Activated CD4-positive, alpha-beta T cell treated with anti-CD3 and anti-CD28 coated beads for 36 hours (primary cell): ENCODE data around the gene SDHB. TPM values are rescaled to one million over a fixed set of nuclear protein-coding genes. Genes with fewer than 3 reads are reported as not detected.
A peak's percentile ranks its signal among the peaks of the same experiment; 100 is the strongest.

Source experiments
- ATAC-seq: fragments of 200-7000 bp; cut with Tn5 transposase; one replicate; pipeline ENCODE4 v1.10.0; 2021; ENCODE audit warnings: mild to moderate bottlenecking, moderate library complexity
- CTCF ChIA-PET: fragments of 350-600 bp; sonication (Branson Sonifier 250); formaldehyde crosslinking; loops from one replicate; lab custom pipeline; 2021; ENCODE audit warnings: antibody characterized with exemption; lab: Charles Lee
- POLR2A ChIA-PET: fragments of 350-600 bp; sonication (Branson Sonifier 250); formaldehyde crosslinking; loops from one replicate; lab custom pipeline; 2021; ENCODE audit warnings: antibody characterized with exemption, inconsistent platforms; lab: Charles Lee
- DNase-seq: peaks from one replicate; pipeline ENCODE4 v3.0.0-alpha.2; 2020
- H3K27ac Mint-ChIP-seq: one replicate; pipeline ENCODE4 v1.8.0; 2021; ENCODE audit warnings: mixed read lengths
- H3K27me3 Mint-ChIP-seq: one replicate; pipeline ENCODE4 v1.8.0; 2021; ENCODE audit warnings: mixed read lengths
- H3K36me3 Mint-ChIP-seq: one replicate; pipeline ENCODE4 v1.8.0; 2021; ENCODE audit warnings: low read depth, mixed read lengths
- H3K4me1 Mint-ChIP-seq: one replicate; pipeline ENCODE4 v1.8.0; 2021; ENCODE audit warnings: mixed read lengths
- H3K4me3 Mint-ChIP-seq: one replicate; pipeline ENCODE4 v1.8.0; 2021; ENCODE audit warnings: mild to moderate bottlenecking, moderate library complexity, mixed read lengths
- H3K9me3 Mint-ChIP-seq: one replicate; pipeline ENCODE4 v1.8.0; 2021; ENCODE audit warnings: low read depth, mixed read lengths
- intact Hi-C, 2 experiments: fragments of 100-400 bp; cut with DNase I in 1 of 2; cut with micrococcal nuclease in 1 of 2; formaldehyde crosslinking; loops; one replicate each; pipeline versions ENCODE4 v1.14.2 to v1.15.1; 2022 to 2024; cut with DNase I, micrococcal nuclease
- total RNA-seq, 2 experiments: library from RNA; stranded (reverse); gene quantifications; one replicate each; pipeline ENCODE4 v1.2.3, GENCODE V29; 2021

SDHB gene
- total RNA-seq, 2 experiments from 2014 or later: 132 to 149 TPM

GRCh38 chr1:17091252-17091651 is 37.4 kb upstream of the SDHB start:
- Mint-ChIP-seq H3K4me3 (no peak overlapping the region), H3K9me3 (no peaks in the 10 kb centered on the region), H3K27ac (no peak overlapping the region), H3K4me1 (no peaks in the 10 kb centered on the region), H3K27me3 (peaks cover 6% of the 10 kb centered on the region), H3K36me3 (no peaks in the 10 kb centered on the region)
- DNase-seq (no peak), ATAC-seq (no peak)
- ChIA-PET CTCF (interaction anchor here (0.6 kb wide), 2 partner anchors 139 to 1620 kb away, joined by 3 read pairs; no protein-coding TSS in a partner anchor), POLR2A (no interaction called here)
- intact Hi-C loops: no loop called here

GRCh38 chr1:17089506-17089905 is 35.7 kb upstream of the SDHB start:
- ATAC-seq (no peak), DNase-seq (no peak)
- no peaks in the 10 kb centered on the region for H3K36me3 Mint-ChIP-seq
- intact Hi-C loops: no loop called here
- ChIA-PET POLR2A (no interaction called here), CTCF (interaction anchor here (0.6 kb wide), 1 partner anchor 8 kb away, joined by 3 read pairs; no protein-coding TSS in a partner anchor)
- no peaks in the 10 kb centered on the region for H3K9me3 Mint-ChIP-seq
- H3K27me3 Mint-ChIP-seq: no peaks in the 10 kb centered on the region
- H3K27ac Mint-ChIP-seq: no peak overlapping the region
- no peak overlapping the region for H3K4me3 Mint-ChIP-seq
- no peaks in the 10 kb centered on the region for H3K4me1 Mint-ChIP-seq

- no peaks in the 10 kb centered on the region for H3K4me1 Mint-ChIP-seq
- ChIA-PET CTCF (no interaction called here), POLR2A (no interaction called here)
- no peak overlapping the region for H3K27ac Mint-ChIP-seq
- H3K9me3 Mint-ChIP-seq: no peaks in the 10 kb centered on the region
- peak; percentile 9 for DNase-seq
- H3K36me3 Mint-ChIP-seq: no peaks in the 10 kb centered on the region
- H3K27me3 Mint-ChIP-seq: no peaks in the 10 kb centered on the region
- intact Hi-C loops: no loop called here
- H3K4me3 Mint-ChIP-seq: no peak overlapping the region
- no peak for ATAC-seq
Observed at GRCh38 chr1:17086751-17087150, 32.9 kb upstream of the SDHB start.

GRCh38 chr1:17084787-17085186 is 31.0 kb upstream of the SDHB start:
- H3K27ac Mint-ChIP-seq: no peak overlapping the region
- ATAC-seq: no peak
- H3K36me3 Mint-ChIP-seq: no peaks in the 10 kb centered on the region
- intact Hi-C loops: no loop called here
- no peaks in the 10 kb centered on the region for H3K27me3 Mint-ChIP-seq
- H3K4me3 Mint-ChIP-seq: no peak overlapping the region
- H3K4me1 Mint-ChIP-seq: no peaks in the 10 kb centered on the region
- no peak for DNase-seq
- no peaks in the 10 kb centered on the region for H3K9me3 Mint-ChIP-seq
- ChIA-PET CTCF (interaction anchor here (0.7 kb wide), 2 partner anchors 8 to 31 kb away, joined by 3 to 4 read pairs; no protein-coding TSS in a partner anchor), POLR2A (no interaction called here)

GRCh38 chr1:17082761-17083160 is 28.9 kb upstream of the SDHB start:
- no peaks in the 10 kb centered on the region for H3K36me3 Mint-ChIP-seq
- CTCF ChIA-PET: no interaction called here

GRCh38 chr1:17081439-17081838 is 27.6 kb upstream of the SDHB start:
- Mint-ChIP-seq H3K36me3 (no peaks in the 10 kb centered on the region), H3K4me1 (no peaks in the 10 kb centered on the region), H3K4me3 (no peak overlapping the region), H3K27ac (no peak overlapping the region), H3K27me3 (no peaks in the 10 kb centered on the region), H3K9me3 (no peaks in the 10 kb centered on the region)
- ATAC-seq (no peak), DNase-seq (no peak)
- ChIA-PET CTCF (interaction anchor here (0.6 to 1.7 kb wide), 3 partner anchors 9 to 25 kb away, joined by 3 to 5 read pairs (median 3); no protein-coding TSS in a partner anchor), POLR2A (no interaction called here)
- intact Hi-C loops: no loop called here

More at GRCh38 chr1:17082761-17083160, 28.9 kb upstream of the SDHB start:
- Mint-ChIP-seq H3K27ac (no peak overlapping the region), H3K4me1 (no peaks in the 10 kb centered on the region), H3K9me3 (no peaks in the 10 kb centered on the region), H3K27me3 (no peaks in the 10 kb centered on the region), H3K4me3 (no peak overlapping the region)
- no peak for ATAC-seq
- intact Hi-C loops: no loop called here
- POLR2A ChIA-PET: no interaction called here
- no peak for DNase-seq

GRCh38 chr1:17080880-17081279 is 27.0 kb upstream of the SDHB start:
- no peaks in the 10 kb centered on the region for H3K4me1 Mint-ChIP-seq
- CTCF ChIA-PET: interaction anchor here (0.6 to 1.7 kb wide), 3 partner anchors 9 to 25 kb away, joined by 3 to 5 read pairs (median 3); no protein-coding TSS in a partner anchor
- POLR2A ChIA-PET: no interaction called here
- no peak overlapping the region for H3K27ac Mint-ChIP-seq
- no peak overlapping the region for H3K4me3 Mint-ChIP-seq
- intact Hi-C loops: no loop called here
- DNase-seq (no peak), ATAC-seq (no peak)
- H3K27me3 Mint-ChIP-seq: no peaks in the 10 kb centered on the region
- H3K36me3 Mint-ChIP-seq: no peaks in the 10 kb centered on the region
- no peaks in the 10 kb centered on the region for H3K9me3 Mint-ChIP-seq

GRCh38 chr1:17080085-17080759 is 26.4 kb upstream of the SDHB start:
- no peaks in the 10 kb centered on the region for H3K9me3 Mint-ChIP-seq
- no peak overlapping the region for H3K27ac Mint-ChIP-seq
- ATAC-seq (no peak), DNase-seq (no peak)
- ChIA-PET CTCF (interaction anchor here (0.6 to 1.7 kb wide), 2 partner anchors 9 to 15 kb away, joined by 3 to 5 read pairs; no protein-coding TSS in a partner anchor), POLR2A (no interaction called here)
- H3K36me3 Mint-ChIP-seq: no peaks in the 10 kb centered on the region
- H3K4me3 Mint-ChIP-seq: no peak overlapping the region
- H3K4me1 Mint-ChIP-seq: no peaks in the 10 kb centered on the region
- intact Hi-C loops: no loop called here
- no peaks in the 10 kb centered on the region for H3K27me3 Mint-ChIP-seq

- Mint-ChIP-seq H3K27me3 (no peaks in the 10 kb centered on the region), H3K4me3 (no peak overlapping the region), H3K36me3 (no peaks in the 10 kb centered on the region), H3K27ac (no peak overlapping the region), H3K4me1 (no peaks in the 10 kb centered on the region), H3K9me3 (no peaks in the 10 kb centered on the region)
- DNase-seq (no peak), ATAC-seq (no peak)
- POLR2A ChIA-PET: no interaction called here
- CTCF ChIA-PET: interaction anchor here (0.6 kb wide), 1 partner anchor 14 kb away, joined by 3 read pairs; no protein-coding TSS in a partner anchor
- intact Hi-C loops: no loop called here
Observed at GRCh38 chr1:17078991-17079868, 25.4 kb upstream of the SDHB start.

- ChIA-PET CTCF (interaction anchor here (0.9 to 1.4 kb wide), 6 partner anchors 10 to 169 kb away, joined by 3 to 4 read pairs (median 3); no protein-coding TSS in a partner anchor), POLR2A (no interaction called here)
- Mint-ChIP-seq H3K27ac (no peak overlapping the region), H3K27me3 (no peaks in the 10 kb centered on the region), H3K4me1 (no peaks in the 10 kb centered on the region), H3K36me3 (no peaks in the 10 kb centered on the region), H3K9me3 (no peaks in the 10 kb centered on the region), H3K4me3 (no peak overlapping the region)
- intact Hi-C loops: no loop called here
- ATAC-seq (peak; percentile 39), DNase-seq (peak; percentile 48)
Observed at GRCh38 chr1:17075470-17076255, 21.8 kb upstream of the SDHB start.

GRCh38 chr1:17071794-17072193 is 18.0 kb upstream of the SDHB start:
- DNase-seq (no peak), ATAC-seq (no peak)
- Mint-ChIP-seq H3K27ac (no peak overlapping the region), H3K27me3 (no peaks in the 10 kb centered on the region), H3K4me3 (no peak overlapping the region), H3K36me3 (no peaks in the 10 kb centered on the region), H3K4me1 (no peaks in the 10 kb centered on the region), H3K9me3 (no peaks in the 10 kb centered on the region)
- intact Hi-C loops: no loop called here
- POLR2A ChIA-PET: no interaction called here
- CTCF ChIA-PET: interaction anchor here (0.7 kb wide), 1 partner anchor 9 kb away, joined by 3 read pairs; no protein-coding TSS in a partner anchor
